Thyroid gland (tissue), 4 donors: ENCODE results near the gene FCHSD2.

Experiments used
- POLR2A ChIP-seq, 2 donors: fragments of 450-650 bp; IDR thresholded peaks; one replicate each; pipeline ENCODE4 v1.6.1; 2017; ENCODE audit warnings: antibody characterized with exemption in 2 of 2, mild to moderate bottlenecking in 2 of 2, moderate library complexity in 1 of 2
- TF ChIP-seq, protein P1 (sequence below), 6 experiments: fragments of 200-600 bp in 3 of 6; fragments of 450-650 bp in 3 of 6; sonication (generic) in 3 of 6; IDR thresholded peaks; one replicate each; pipeline ENCODE4 v1.5.1; 2016 to 2019; ENCODE audit warnings: antibody characterized with exemption in 6 of 6, mild to moderate bottlenecking in 2 of 6, inconsistent platforms in 1 of 6, moderate library complexity in 1 of 6

DNA sequence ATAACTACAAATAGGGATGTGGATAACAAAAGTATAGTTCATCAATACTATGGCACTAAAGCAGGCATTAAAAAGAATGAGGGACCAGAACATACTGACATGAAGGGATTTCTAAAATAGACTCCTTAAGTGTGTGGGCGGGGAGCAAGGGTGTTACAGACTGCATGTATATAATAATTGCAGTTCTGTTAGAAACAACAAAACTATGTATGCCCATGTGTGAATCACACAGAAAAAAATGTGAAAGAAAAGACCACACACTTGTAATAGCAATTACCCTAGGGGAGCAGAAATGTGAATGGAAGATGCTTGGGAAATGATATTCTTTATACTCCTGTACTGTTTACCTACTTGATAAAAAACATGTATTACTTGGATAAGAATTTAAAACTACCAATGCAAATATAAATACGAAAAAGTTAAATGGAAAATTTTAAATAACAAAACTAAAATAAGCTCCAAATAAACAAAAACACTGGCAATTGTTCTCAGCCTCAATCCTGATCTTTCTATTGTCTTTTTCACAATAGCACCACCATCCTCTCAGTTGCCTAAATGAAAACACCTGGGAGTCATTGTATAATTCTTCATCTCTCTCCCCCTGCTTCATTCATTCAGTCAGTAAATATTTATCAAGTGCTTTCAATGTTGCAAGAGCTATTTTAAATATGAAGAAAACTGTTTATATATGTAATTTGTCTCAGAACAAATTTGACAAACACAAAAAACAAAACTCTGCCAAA lies 129.8 kb downstream of the FCHSD2 start:
- TF ChIP-seq, protein P1, sequence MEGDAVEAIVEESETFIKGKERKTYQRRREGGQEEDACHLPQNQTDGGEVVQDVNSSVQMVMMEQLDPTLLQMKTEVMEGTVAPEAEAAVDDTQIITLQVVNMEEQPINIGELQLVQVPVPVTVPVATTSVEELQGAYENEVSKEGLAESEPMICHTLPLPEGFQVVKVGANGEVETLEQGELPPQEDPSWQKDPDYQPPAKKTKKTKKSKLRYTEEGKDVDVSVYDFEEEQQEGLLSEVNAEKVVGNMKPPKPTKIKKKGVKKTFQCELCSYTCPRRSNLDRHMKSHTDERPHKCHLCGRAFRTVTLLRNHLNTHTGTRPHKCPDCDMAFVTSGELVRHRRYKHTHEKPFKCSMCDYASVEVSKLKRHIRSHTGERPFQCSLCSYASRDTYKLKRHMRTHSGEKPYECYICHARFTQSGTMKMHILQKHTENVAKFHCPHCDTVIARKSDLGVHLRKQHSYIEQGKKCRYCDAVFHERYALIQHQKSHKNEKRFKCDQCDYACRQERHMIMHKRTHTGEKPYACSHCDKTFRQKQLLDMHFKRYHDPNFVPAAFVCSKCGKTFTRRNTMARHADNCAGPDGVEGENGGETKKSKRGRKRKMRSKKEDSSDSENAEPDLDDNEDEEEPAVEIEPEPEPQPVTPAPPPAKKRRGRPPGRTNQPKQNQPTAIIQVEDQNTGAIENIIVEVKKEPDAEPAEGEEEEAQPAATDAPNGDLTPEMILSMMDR (IDR thresholded peaks at IDR 0.05) = no peak
- TF ChIP-seq POLR2A (IDR thresholded peaks at IDR 0.05) = no peak
